Brain pericyte (primary cell): ENCODE results near the gene CLEC9A.

Source experiments
- DNase-seq: peaks from one replicate; pipeline ENCODE4 v3.0.0-alpha.2; 2012; ENCODE audit warnings: low read depth, low spot score

The CLEC9A gene

DNA sequence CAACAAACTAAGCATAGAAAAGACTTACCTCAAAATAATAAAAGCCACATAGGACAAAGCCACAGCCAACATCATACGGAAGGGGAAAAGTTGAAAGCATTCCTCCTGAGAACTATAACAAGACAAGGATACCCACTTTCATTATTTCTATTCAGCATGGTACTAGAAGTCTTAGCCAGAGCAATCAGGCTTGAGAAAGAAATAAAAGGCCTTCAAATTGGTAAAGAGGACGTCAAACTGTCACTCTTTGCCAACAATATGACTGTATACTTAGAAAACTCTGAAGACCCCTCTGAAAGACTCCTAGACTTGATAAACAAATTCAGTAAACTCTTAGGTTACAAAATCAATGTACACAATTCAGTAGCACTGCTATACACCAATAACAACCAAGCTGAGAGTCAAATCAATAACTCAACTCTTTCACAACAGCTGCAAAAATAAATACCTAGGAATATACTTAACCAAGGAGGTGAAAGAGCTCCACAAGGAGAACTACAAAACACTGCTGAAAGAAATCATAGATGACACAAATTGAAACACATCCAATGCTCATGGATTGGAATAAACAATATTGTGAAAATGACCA is 79.9 kb downstream of the CLEC9A start:
- DNase-seq: no peak

DNA sequence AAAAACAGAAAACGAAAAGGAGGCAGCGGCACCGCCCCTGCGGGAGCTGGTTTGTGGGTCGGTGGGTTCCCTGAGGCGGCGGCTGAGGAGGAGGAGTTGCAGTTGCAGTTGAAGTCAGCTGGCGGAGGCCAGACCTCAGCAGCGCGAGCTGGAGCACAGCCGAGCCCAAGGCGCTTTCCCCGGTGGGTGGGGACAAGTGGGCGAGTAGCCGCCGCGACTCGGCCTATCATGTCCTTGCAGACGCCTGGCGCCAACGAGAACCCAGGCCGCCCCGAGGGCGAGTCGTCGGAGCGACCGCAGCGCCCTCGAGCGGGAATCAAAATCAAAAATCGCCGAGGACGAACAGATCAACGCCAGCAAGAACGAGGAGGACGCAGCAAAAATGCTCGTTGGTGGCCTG is 81.0 kb downstream of the CLEC9A start:
- no peak for DNase-seq

DNA sequence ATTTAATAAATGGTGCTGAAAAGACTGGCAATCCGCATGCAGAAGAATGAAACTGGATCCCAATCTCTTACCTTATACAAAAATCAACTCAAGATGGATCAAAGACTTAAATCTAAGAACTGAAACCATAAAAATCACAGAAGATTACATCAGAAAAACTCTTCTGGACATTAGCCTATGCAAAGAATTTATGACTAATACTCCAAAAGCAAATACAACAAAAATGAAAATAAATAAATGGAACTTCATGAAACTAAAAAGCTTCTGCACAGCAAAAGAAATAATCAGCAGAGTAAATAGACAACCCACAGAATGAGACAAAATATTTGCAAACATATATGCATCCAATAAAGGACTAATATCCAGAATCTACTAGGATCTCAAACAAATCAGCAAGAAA is 82.6 kb downstream of the CLEC9A start:
- no peak for DNase-seq

DNA sequence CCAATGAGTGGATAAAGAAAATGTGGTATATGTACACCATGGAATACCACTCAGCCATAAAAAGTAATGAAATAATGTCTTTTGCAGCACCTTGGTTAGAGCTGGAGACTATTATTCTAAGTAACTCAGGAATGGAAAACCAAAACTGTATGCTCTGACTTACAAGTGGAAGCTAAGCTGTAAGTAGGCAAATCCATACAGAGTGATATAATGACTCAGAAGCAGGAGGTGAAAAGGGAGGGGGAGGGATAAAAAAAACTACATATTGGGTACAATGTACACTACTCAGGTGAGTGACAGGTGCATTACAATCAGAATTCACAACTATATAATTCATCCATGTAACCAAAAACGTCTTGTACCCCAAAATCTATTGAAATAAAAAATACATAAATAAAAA is 83.4 kb downstream of the CLEC9A start:
- DNase-seq: no peak

DNA sequence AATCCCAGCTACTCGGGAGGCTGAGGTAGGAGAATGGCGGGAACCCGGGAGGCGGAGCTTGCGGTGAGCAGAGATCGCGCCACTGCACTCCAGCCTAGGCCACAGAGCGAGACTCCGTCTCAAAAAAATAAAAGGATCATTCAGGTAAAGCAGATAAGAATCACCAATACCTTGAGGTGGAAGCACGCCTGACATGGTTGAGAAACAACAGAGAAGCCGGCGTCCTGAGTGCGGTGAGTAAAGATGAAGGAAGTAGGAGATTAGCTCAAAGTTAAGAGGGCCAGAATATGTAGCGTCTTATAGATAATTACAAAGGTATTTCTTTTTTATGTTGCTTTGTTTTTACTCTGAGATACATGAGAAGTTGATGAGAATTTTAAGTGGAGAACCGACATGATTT is 84.8 kb downstream of the CLEC9A start:
- no peak for DNase-seq
